Measurements from ENCODE around the gene MARK3.

MARK3 gene

DNA sequence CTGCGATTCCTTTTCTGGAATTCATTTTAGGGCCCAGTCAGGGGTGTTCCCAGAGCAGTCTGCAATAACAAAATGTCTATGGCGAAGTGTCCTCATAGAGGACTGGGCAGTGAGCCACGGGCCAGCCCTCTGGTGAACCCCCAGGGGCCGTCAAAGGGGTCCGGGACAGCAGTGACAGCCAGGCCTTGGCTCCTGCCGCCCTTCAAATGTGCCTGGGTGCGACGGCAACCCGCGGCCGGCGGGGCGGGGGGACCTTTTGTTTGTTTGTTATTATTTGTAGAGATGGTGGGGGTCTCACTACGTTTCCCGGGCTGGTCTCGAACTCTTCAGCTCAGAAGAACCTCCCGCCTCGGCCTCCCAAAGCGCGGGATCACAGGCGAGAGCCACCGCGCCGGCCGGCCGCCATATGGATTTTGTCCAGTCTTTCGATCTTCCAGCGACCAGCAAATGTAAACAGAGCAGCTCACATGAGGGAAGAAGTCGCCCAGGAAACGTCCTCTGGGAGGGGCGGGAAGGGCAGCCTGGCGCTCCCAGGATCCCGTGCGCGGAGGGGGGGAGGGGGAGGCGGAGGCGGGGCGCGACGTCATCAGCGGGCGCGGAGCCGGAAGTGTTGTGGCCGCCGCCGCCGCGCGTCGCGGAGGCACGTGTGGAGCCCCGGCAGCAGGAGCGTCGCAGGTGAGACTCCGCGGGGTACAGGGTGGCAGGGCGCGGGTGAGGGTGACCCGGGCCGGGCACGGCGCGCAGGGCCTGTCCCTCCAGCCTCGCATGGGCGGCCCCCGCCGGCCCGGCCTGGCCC lies 143.6 kb downstream of the MARK3 start, which contains the start of gene TRMT61A:
Gene TRMT61A (plus strand): TSS at position 610 of the 796 bp plus-strand sequence. CDS start 783 bp downstream, outside the sequence.
- DNase-seq = peak; percentile 89

- DNase-seq = no peak
Measured at GRCh38 chr14:103529383-103530365, 144.5 kb downstream of the MARK3 start.

- DNase-seq = no peak
Measured at GRCh38 chr14:103530390-103530789, 145.2 kb downstream of the MARK3 start.

GRCh38 chr14:103530831-103531230 lies 145.6 kb downstream of the MARK3 start:
- no peak for DNase-seq

DNA sequence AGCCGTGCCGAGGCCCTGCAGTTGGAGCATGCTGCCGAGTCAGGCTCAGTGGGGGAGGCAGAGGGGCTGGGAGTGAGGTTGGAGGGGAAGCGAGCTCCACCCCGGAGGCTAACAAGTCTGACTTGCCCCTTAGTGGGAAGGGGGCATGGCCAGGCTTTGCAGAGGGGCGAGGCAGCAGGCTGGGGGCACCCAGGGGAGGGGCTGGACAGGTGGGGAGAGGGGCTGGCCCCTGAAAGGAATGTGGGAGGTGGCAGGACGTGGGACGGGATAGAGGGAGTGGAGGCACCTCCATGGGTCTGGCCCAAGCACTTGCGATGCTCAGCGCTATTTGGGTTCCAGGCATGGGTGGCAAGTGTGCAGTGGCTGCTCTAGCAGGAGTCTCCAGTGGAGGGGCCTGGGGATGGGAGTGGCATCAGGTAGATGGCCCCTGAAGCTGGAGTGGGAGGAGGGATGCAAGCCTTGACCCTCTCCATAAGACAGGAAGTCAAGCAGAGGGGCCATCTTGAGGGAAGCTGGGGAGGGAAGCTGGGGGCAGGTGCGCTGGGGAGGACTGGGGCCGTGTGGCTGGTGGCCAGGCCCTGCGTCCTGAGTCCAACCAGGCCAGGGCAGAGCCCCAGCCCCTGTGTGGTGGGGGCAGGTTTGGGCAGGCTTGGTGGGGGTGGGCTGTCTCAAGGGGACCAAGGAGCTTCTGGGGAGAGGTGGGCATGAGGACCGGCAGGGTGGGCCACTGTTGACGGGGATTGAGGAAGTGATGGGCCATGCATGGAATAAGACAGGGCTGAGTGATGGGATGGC lies 146.4 kb downstream of the MARK3 start:
- DNase-seq = no peak

DNA sequence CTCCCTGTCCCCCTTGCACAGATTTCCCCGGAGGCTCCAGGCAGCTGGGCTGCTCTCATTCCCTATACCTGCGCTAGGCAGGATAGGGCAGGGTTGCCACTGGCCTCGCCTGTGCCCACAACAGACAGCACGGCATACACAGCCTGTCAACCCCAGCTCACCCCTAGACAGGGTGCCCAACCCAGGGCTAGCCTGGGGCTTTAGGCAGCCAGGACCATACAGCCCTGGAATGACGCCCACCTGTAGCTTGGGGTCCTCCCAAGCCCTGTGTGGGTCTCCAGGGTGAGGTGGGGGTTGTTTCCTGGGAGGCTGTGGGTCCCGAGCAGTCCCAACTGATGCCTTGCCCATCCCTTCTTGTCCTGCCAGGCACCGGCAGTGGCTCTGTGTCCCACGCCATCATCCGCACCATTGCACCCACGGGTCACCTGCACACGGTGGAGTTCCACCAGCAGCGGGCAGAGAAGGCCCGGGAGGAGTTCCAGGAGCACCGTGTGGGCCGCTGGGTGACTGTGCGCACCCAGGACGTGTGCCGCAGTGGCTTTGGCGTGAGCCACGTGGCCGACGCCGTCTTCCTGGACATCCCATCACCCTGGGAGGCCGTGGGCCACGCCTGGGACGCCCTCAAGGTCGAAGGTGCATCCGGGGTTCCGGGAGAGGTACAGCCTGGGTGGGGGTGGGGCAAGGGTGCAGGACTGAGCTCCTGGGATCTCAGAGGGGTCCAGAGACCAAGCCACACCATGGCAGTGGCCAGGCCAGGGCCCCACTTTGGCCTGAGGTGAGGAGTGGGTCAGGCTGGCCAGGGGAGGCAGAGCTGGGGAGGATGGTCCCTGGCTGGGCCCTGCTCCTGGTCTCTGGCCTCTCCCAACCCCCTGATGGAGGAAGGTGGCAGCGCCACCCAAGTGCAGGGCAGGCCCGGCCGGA lies 147.3 kb downstream of the MARK3 start:
- no peak for DNase-seq

- no peak for DNase-seq
Measured at GRCh38 chr14:103533137-103533998, 148.2 kb downstream of the MARK3 start.

GRCh38 chr14:103533999-103534575 lies 148.9 kb downstream of the MARK3 start:
- DNase-seq = no peak

DNA sequence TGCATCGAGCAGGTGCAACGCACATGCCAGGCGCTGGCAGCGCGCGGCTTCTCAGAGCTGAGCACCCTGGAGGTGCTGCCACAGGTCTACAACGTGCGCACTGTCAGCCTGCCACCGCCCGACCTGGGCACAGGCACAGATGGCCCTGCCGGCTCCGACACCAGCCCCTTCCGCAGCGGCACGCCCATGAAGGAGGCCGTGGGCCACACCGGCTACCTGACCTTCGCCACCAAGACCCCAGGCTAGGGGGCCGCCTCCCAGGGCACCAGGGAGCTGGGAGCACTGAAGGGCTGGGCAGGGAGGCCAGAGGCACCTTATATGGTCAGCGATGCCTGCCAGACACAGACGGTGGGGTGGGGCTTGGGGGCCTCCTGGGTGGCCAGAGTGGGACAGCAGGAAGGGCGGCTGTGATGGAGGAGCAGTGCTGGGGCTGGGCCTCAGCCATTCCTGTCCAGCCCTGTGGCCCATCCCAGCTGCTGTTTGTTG lies 149.4 kb downstream of the MARK3 start:
- no peak for DNase-seq

DNA sequence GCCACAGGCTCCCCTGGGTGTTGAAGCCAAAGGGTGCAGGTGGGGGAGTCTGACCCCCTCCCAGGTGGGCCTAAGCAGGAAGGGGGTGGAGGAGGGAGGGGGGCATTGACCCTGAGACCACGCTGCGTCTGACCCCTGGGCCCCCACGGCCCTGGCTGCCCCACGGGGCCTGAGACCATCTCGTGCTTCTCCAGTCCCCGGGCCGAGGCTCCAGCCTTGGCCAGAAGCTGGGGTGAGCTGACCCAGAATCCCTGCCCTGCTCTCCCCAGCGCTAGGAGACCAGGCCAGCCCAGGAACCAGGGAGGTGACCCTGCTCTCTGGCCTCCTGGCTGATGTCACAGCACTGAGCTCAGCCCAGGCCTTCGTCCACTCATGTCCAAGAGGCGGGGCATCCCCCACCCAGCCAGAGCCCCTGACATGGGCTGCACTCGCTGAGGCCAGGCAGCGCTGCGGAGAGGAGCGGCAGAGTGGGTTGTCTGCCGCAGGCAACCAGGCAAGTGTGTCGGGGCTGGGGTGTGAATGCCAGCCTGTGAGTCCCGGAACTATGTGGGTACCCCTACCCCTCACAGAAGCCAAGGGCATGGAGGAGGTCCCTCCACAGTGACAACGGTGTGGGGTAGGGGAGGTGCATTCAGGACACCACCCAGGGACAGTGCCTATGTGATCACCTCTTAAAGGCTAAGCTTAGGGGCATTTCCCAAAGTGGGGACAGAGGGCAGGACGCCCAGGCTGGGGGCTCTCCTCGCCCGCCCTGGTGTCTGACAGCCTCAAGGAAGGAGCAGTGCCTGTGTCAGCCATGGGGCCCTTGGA lies 150.1 kb downstream of the MARK3 start:
- no peak for DNase-seq

DNA sequence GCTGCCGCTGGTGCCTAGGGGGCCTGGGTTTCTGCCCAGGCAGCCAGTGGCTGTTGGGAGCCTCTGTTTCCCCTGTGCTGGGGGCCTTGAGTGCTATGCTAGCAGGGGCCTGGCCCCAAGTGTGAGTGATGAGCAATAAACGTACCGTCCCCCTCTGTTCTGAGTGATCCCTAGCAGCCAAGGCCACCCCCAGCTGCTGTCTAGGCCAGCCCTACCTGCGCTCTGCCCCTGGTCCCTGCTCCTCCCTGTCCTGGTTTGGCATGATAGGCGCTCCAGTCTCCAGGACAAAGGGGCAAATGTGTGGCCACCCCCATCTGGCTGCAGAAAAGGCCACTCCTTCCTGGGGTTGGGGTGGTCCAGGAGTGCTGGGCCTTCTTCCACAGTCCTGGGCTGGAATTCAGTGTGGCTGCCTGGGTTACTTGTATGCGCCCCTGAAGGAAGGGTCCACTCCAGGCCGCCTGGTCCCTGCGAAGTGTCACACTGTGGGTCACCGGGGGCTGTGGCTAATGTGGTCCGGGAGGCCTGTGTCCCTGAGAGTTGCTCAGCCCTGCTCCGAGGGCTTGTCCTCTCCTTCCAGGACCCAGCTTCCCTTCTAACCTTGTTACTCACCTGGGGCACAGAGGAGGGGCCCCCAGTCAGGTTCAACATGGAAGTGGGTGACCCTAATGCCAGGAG lies 150.8 kb downstream of the MARK3 start:
- no peak for DNase-seq

GRCh38 chr14:103536693-103537092 lies 151.5 kb downstream of the MARK3 start:
- DNase-seq = no peak

DNA sequence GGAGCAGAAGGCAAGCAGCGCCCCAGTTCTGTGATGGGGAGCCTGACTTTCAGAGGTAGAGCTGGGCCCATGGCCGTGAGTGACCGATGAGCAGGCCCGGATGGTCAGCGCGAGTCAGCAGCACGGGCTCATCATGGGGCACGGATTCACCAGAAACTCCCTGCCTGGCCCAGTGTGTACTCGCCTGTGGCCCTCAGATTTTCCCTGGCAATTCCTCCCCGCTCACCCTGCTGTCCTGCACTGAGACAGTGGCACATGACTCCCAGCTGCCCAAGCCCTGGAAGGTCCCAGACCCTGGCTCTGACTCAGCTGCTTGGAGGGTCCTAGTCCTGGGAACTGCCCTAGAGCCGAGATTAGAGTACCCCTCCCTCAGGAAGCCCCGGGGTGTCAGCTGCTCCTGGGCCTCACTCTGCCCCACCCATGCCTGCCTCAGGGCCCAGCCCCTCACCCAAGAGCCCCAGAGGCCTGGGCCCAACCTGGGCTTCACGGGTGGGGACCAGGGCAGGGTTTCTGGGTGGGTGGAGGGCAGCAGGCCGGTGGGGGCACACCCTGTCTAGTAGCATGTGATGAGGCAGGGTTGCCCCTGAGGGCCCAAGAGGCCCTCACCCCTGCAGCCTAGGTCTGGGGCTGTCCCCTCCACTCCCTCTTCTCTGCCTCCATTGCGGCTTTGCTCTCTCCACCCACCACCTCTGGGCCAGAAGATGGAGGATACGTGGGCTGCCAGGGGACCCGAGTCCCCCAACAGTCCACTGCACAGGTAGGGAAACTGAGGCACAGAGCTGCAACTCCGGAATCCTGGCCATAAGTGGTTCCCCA lies 152.2 kb downstream of the MARK3 start:
- DNase-seq = no peak

GRCh38 chr14:103538291-103539055 lies 153.3 kb downstream of the MARK3 start:
- DNase-seq = no peak

- DNase-seq = no peak
Measured at GRCh38 chr14:103539056-103539825, 154.0 kb downstream of the MARK3 start.
